Activated naive CD4-positive, alpha-beta T cell treated with anti-CD3 and anti-CD28 coated beads, Interleukin-2, amount 50 U/mL, for 72 hours (primary cell): ENCODE results near the gene SDE2. TPM values are rescaled to one million over a fixed set of nuclear protein-coding genes. Genes with fewer than 3 reads are reported as not detected.
"Not testable (repeated sequence)": the region's sequence is repeated elsewhere in the genome, so short reads cannot be mapped to it uniquely, and the experiment has no call there.

Source experiments
- ATAC-seq, 2 donors: fragments of 150-1000 bp; cut with Tn5 transposase; 2 replicates each; pipeline ENCODE4 v1.10.0; 2021; ENCODE audit warnings: mild to moderate bottlenecking in 2 of 2, moderate library complexity in 2 of 2
- DNase-seq, 2 donors: peaks; one replicate each; pipeline ENCODE4 v3.0.0; 2021 to 2022; ENCODE audit warnings: low spot score in 2 of 2
- H3K27ac Mint-ChIP-seq, 2 donors: one replicate each; pipeline ENCODE4 v1.8.0; 2022; ENCODE audit warnings: mild to moderate bottlenecking in 2 of 2, mixed read lengths in 2 of 2
- H3K36me3 Mint-ChIP-seq, 2 donors: one replicate each; pipeline ENCODE4 v1.8.0; 2022; ENCODE audit warnings: mixed read lengths in 2 of 2
- H3K9me3 Mint-ChIP-seq, 2 donors: one replicate each; pipeline ENCODE4 v1.8.0; 2022; ENCODE audit warnings: mixed read lengths in 2 of 2
- total RNA-seq, 2 donors: library from RNA; stranded (reverse); gene quantifications; one replicate each; pipeline ENCODE4 v1.2.3, GENCODE V29; 2022

The SDE2 gene
- total RNA-seq, 2 donors from 2014 or later: 15.9 to 29.6 TPM

GRCh38 chr1:225941187-225941941 is 57.8 kb downstream of the SDE2 start, which contains the start of gene LEFTY2:
TSS of gene LEFTY2 (minus strand) at chr1:225941220. CDS start at chr1:225941140, 80 bp downstream.
- Mint-ChIP-seq H3K27ac (no peak within 1 kb of the TSS), H3K36me3 (no peaks in the 10 kb centered on the region), H3K9me3 (no peaks in the 10 kb centered on the region)
- DNase-seq (no peak), ATAC-seq (no peak)

GRCh38 chr1:225940385-225941151 is 58.6 kb downstream of the SDE2 start:
- ATAC-seq: no peak
- DNase-seq: no peak
- Mint-ChIP-seq H3K36me3 (no peaks in the 10 kb centered on the region), H3K27ac (no peak overlapping the region), H3K9me3 (no peaks in the 10 kb centered on the region)

GRCh38 chr1:225939939-225940310 is 59.2 kb downstream of the SDE2 start:
- not testable (repeated sequence) for H3K9me3 Mint-ChIP-seq, ATAC-seq, H3K27ac Mint-ChIP-seq, DNase-seq, H3K36me3 Mint-ChIP-seq

GRCh38 chr1:225939097-225939938 is 59.8 kb downstream of the SDE2 start:
- not testable (repeated sequence) for H3K27ac Mint-ChIP-seq, H3K36me3 Mint-ChIP-seq, H3K9me3 Mint-ChIP-seq, DNase-seq
- peak in 1 of 2 donors; percentile 35 for ATAC-seq

GRCh38 chr1:225937048-225937968 is 61.8 kb downstream of the SDE2 start:
- Mint-ChIP-seq H3K36me3 (no peaks in the 10 kb centered on the region), H3K27ac (no peak overlapping the region), H3K9me3 (no peaks in the 10 kb centered on the region)
- ATAC-seq (no peak), DNase-seq (no peak)

- no peaks in the 10 kb centered on the region for H3K36me3 Mint-ChIP-seq
- H3K27ac Mint-ChIP-seq: no peak overlapping the region
- no peak for DNase-seq
- no peak for ATAC-seq
- no peaks in the 10 kb centered on the region for H3K9me3 Mint-ChIP-seq
Measured at GRCh38 chr1:225936523-225936922, 62.6 kb downstream of the SDE2 start.

- not testable (repeated sequence) for ATAC-seq, H3K36me3 Mint-ChIP-seq, H3K9me3 Mint-ChIP-seq, DNase-seq, H3K27ac Mint-ChIP-seq
Measured at GRCh38 chr1:225936086-225936485, 63.1 kb downstream of the SDE2 start.

GRCh38 chr1:225934711-225935110 is 64.4 kb downstream of the SDE2 start:
- DNase-seq (no peak), ATAC-seq (no peak)
- Mint-ChIP-seq H3K36me3 (no peaks in the 10 kb centered on the region), H3K9me3 (no peaks in the 10 kb centered on the region), H3K27ac (no peak overlapping the region)

- DNase-seq (no peak), ATAC-seq (no peak)
- Mint-ChIP-seq H3K9me3 (no peaks in the 10 kb centered on the region), H3K27ac (no peak overlapping the region), H3K36me3 (no peaks in the 10 kb centered on the region)
Measured at GRCh38 chr1:225933072-225933471, 66.1 kb downstream of the SDE2 start.

Other genes with a start within 250 kb of the SDE2 start
- gene SRP9, start 221.5 kb downstream of the SDE2 start, total RNA-seq: 100 to 1,000 TPM; 245 to 281 TPM
- gene EPHX1, start 189.2 kb downstream of the SDE2 start, total RNA-seq: 1 to 10 TPM; 3.1 TPM
- gene TMEM63A, start 117.0 kb downstream of the SDE2 start, total RNA-seq: 100 to 1,000 TPM in 1 of 2 donors, 10 to 100 TPM in 1; 67.8 to 115 TPM
- gene LEFTY1, start 110.2 kb downstream of the SDE2 start, total RNA-seq: under 1 TPM in 1 of 2 donors, not detected in 1; 0.54 TPM
- 100 to 1,000 TPM; 114 to 129 TPM for gene PYCR2, start 75.1 kb downstream of the SDE2 start, total RNA-seq
- not detected for gene LEFTY2, start 58.1 kb downstream of the SDE2 start, total RNA-seq
- 100 to 1,000 TPM; 292 to 444 TPM for gene H3-3A, start 63.4 kb upstream of the SDE2 start, total RNA-seq
- 10 to 100 TPM; 18.9 to 26.4 TPM for gene ACBD3, start 187.4 kb upstream of the SDE2 start, total RNA-seq
- under 1 TPM in 1 of 2 donors, not detected in 1; 0.27 TPM for gene MIXL1, start 224.3 kb upstream of the SDE2 start, total RNA-seq